Measurements from ENCODE around the gene SPATA13.
"Not testable (repeated sequence)": the region's sequence is repeated elsewhere in the genome, so short reads cannot be mapped to it uniquely, and the experiment has no call there.

The SPATA13 gene

DNA sequence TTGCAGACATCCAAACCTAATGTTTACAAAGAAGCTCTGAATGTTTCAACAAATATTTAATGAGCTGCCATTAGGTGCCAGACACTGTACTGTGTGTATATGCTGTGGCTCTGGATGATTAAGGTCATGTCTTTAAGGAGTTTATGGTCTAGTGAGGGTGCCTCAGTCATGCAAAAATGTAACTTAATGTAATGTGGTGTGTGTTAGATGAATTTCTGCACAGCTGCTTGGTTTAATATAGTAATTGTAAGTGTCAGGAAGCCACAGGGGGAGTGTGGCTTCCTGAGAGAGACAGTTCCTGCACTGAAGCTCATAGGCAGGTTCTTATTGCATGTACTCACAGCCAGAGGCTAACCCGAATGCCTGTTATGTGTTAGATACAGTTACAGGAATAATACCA, 43.3 kb downstream of the SPATA13 start:
- no peaks in the 10 kb centered on the region for H3K27me3 ChIP-seq (ENCODE audit: low read depth, low read length)
- no peaks in the 10 kb centered on the region for H3K36me3 ChIP-seq (ENCODE audit: control insufficient read depth in 1 of 2, insufficient read depth in 2 of 2, low read length in 2 of 2)
- no peak overlapping the region for H3K27ac ChIP-seq (ENCODE audit: low read length)
- H3K4me3 ChIP-seq (ENCODE audit: low read depth in 1 of 2, low read length in 2 of 2), result no peak overlapping the region
- no peaks in the 10 kb centered on the region for H3K9me3 ChIP-seq (ENCODE audit: control insufficient read depth in 1 of 2, low read length in 2 of 2)
- peaks cover 6 to 25% of the 10 kb centered on the region in 2 donors for H3K4me1 ChIP-seq (ENCODE audit: control insufficient read depth in 1 of 2, insufficient read depth in 2 of 2, low read length in 2 of 2)

DNA sequence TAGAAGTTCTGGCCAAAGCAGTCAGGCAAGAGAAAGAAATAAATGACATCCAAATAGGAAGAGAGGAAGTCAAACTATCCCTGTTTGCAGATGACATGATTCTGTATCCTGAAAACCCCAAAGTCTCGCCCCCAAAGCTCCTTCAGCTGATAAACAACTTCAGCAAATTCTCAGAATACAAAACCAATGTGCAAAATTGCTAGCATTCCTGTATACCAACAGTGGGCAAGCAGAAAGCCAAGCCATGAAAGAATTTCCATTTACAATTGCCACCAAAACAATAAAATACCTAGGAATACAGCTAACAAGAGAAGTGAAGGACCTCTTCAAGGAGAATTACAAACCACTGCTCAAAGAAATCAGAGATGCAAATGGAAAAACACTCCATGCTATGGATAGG, 44.6 kb downstream of the SPATA13 start:
- H3K9me3 ChIP-seq (ENCODE audit: control insufficient read depth in 1 of 2, low read length in 2 of 2); H3K4me3 ChIP-seq (ENCODE audit: low read depth in 1 of 2, low read length in 2 of 2); H3K27me3 ChIP-seq (ENCODE audit: low read depth, low read length); H3K27ac ChIP-seq (ENCODE audit: low read length); H3K36me3 ChIP-seq (ENCODE audit: control insufficient read depth in 1 of 2, insufficient read depth in 2 of 2, low read length in 2 of 2): not testable (repeated sequence)
- peaks cover 6 to 25% of the 10 kb centered on the region in 2 donors for H3K4me1 ChIP-seq (ENCODE audit: control insufficient read depth in 1 of 2, insufficient read depth in 2 of 2, low read length in 2 of 2)

DNA sequence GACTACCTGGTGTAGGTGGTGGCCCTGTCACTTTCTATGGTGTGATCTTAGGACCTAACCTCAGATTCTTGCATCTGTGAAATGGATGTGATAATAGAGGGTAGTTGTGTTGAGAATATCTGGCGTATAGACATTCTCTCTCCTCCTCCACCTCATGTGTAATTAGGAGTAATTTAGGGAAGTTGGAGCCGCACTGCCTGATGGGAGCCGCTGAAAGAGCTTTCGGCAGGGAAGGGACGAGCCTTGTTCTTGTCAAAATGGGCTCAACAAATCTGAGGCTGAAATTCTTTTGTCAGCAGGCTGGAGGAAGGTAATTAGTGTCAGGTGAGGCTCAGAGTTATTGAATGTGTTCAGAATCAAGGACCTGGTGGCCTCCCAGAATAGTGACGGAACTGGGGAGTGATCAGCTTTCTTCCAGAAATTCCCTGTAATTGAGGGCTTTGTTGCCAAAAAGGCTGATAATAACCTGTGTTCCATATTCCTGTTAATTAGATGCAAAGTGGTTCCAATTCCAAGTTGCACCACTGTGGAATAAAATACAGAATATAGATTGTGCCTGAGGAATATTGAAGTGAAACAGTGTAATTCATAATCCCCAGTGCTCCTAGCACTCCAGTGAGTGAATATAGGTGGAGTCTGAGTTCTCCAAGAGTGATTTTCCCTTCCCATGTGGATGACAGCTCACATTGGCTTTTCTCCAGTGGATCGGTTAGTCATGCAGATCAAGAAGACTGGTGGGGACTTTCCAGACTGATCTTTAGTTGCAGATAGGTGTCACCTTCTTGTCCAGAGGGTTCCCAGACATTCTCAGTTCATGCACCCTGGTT, 47.5 kb downstream of the SPATA13 start:
- no peaks in the 10 kb centered on the region for H3K27me3 ChIP-seq (ENCODE audit: low read depth, low read length)
- H3K36me3 ChIP-seq (ENCODE audit: control insufficient read depth in 1 of 2, insufficient read depth in 2 of 2, low read length in 2 of 2), result no peaks in the 10 kb centered on the region
- no peaks in the 10 kb centered on the region for H3K9me3 ChIP-seq (ENCODE audit: control insufficient read depth in 1 of 2, low read length in 2 of 2)
- H3K4me3 ChIP-seq (ENCODE audit: low read depth in 1 of 2, low read length in 2 of 2), result no peak overlapping the region
- peaks cover 6 to 25% of the 10 kb centered on the region in 2 donors for H3K4me1 ChIP-seq (ENCODE audit: control insufficient read depth in 1 of 2, insufficient read depth in 2 of 2, low read length in 2 of 2)
- no peak overlapping the region for H3K27ac ChIP-seq (ENCODE audit: low read length)

- peaks cover 6 to 17% of the 10 kb centered on the region in 2 donors for H3K4me1 ChIP-seq (ENCODE audit: control insufficient read depth in 1 of 2, insufficient read depth in 2 of 2, low read length in 2 of 2)
- H3K27me3 ChIP-seq (ENCODE audit: low read depth, low read length), result no peaks in the 10 kb centered on the region
- peak overlapping the region; percentile 19 for H3K27ac ChIP-seq (ENCODE audit: low read length)
- no peaks in the 10 kb centered on the region for H3K9me3 ChIP-seq (ENCODE audit: control insufficient read depth in 1 of 2, low read length in 2 of 2)
- H3K36me3 ChIP-seq (ENCODE audit: control insufficient read depth in 1 of 2, insufficient read depth in 2 of 2, low read length in 2 of 2), result no peaks in the 10 kb centered on the region
- H3K4me3 ChIP-seq (ENCODE audit: low read depth in 1 of 2, low read length in 2 of 2), result no peak overlapping the region
Observed at GRCh38 chr13:24209138-24209537, 48.6 kb downstream of the SPATA13 start.

GRCh38 chr13:24212254-24212653, 51.7 kb downstream of the SPATA13 start:
- Histone ChIP-seq H3K36me3 (ENCODE audit: control insufficient read depth in 1 of 2, insufficient read depth in 2 of 2, low read length in 2 of 2) (no peaks in the 10 kb centered on the region), H3K27me3 (ENCODE audit: low read depth, low read length) (no peaks in the 10 kb centered on the region), H3K4me1 (ENCODE audit: control insufficient read depth in 1 of 2, insufficient read depth in 2 of 2, low read length in 2 of 2) (peaks cover 20 to 30% of the 10 kb centered on the region in 2 donors), H3K4me3 (ENCODE audit: low read depth in 1 of 2, low read length in 2 of 2) (no peak overlapping the region), H3K27ac (ENCODE audit: low read length) (no peak overlapping the region), H3K9me3 (ENCODE audit: control insufficient read depth in 1 of 2, low read length in 2 of 2) (no peaks in the 10 kb centered on the region)

DNA sequence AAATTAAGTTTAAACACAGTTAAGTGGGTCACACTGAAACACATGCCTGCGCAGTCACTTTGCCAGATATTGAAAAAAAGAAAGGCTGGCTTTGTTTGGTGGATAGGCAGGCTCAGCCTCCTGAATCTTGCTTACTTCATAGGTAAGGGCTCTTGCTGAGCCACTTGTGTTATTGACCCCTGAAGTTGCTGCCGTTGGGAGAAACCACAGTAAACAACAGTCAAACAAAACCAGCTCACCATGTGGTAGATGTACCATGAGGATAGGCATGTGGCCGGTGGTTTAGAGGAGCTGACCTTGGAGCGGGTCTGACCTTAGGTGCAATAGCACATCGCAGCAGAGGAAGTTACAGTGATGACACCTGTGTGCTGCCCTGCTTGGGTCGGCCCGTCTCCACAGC, 52.2 kb downstream of the SPATA13 start:
- Histone ChIP-seq H3K27me3 (ENCODE audit: low read depth, low read length) (no peaks in the 10 kb centered on the region), H3K36me3 (ENCODE audit: control insufficient read depth in 1 of 2, insufficient read depth in 2 of 2, low read length in 2 of 2) (no peaks in the 10 kb centered on the region), H3K9me3 (ENCODE audit: control insufficient read depth in 1 of 2, low read length in 2 of 2) (no peaks in the 10 kb centered on the region), H3K27ac (ENCODE audit: low read length) (no peak overlapping the region), H3K4me1 (ENCODE audit: control insufficient read depth in 1 of 2, insufficient read depth in 2 of 2, low read length in 2 of 2) (peaks cover 20 to 32% of the 10 kb centered on the region in 2 donors), H3K4me3 (ENCODE audit: low read depth in 1 of 2, low read length in 2 of 2) (no peak overlapping the region)

DNA sequence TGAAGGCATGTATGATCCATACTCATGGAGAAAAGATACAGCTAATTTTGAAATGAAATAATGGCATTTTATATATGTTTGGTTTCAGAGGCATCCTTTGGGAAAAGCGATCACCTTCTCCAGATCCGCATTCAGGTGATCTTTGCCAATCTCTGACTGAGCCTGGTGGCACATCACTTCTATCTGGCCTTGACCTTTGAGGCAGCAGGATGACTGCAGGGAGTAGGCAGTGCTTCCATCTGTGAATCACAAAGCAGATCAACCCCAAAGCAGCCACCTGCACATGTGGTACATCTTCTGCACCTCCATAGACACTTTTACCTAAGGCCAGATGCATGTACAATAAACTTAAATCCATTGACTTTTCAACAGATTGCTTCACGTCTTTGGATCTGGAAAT, 53.4 kb downstream of the SPATA13 start:
- Histone ChIP-seq H3K4me1 (ENCODE audit: control insufficient read depth in 1 of 2, insufficient read depth in 2 of 2, low read length in 2 of 2) (peaks cover 13 to 29% of the 10 kb centered on the region in 2 donors), H3K36me3 (ENCODE audit: control insufficient read depth in 1 of 2, insufficient read depth in 2 of 2, low read length in 2 of 2) (no peaks in the 10 kb centered on the region)

GRCh38 chr13:24214528-24214927, 54.0 kb downstream of the SPATA13 start:
- Histone ChIP-seq H3K4me1 (ENCODE audit: control insufficient read depth in 1 of 2, insufficient read depth in 2 of 2, low read length in 2 of 2) (peaks cover 13 to 29% of the 10 kb centered on the region in 2 donors), H3K27me3 (ENCODE audit: low read depth, low read length) (no peaks in the 10 kb centered on the region), H3K36me3 (ENCODE audit: control insufficient read depth in 1 of 2, insufficient read depth in 2 of 2, low read length in 2 of 2) (no peaks in the 10 kb centered on the region), H3K4me3 (ENCODE audit: low read depth in 1 of 2, low read length in 2 of 2) (no peak overlapping the region), H3K9me3 (ENCODE audit: control insufficient read depth in 1 of 2, low read length in 2 of 2) (no peaks in the 10 kb centered on the region), H3K27ac (ENCODE audit: low read length) (no peak overlapping the region)

More for the DNA sequence above, 53.4 kb downstream of the SPATA13 start:
- Histone ChIP-seq H3K9me3 (ENCODE audit: control insufficient read depth in 1 of 2, low read length in 2 of 2) (no peaks in the 10 kb centered on the region), H3K4me3 (ENCODE audit: low read depth in 1 of 2, low read length in 2 of 2) (no peak overlapping the region), H3K27ac (ENCODE audit: low read length) (no peak overlapping the region), H3K27me3 (ENCODE audit: low read depth, low read length) (no peaks in the 10 kb centered on the region)

DNA sequence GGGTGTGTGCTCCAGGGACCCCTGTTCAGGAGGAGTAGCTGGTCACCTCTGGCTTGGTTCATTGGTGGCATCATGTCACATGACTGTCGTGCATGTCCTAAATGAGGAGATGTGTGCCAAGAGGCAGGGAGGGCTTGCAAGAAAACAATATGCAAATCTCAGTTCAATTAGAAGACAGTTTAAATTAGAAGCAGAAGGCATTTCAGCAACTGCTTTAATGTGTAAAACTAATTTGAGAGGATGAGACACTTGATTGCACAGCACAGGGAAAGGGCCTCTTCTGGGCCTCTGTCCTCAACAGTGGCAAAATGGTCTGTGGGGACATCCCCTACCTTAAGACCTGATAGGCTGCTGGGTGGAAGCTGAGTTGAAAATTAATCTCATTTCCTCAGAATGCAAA, 54.6 kb downstream of the SPATA13 start:
- H3K4me1 ChIP-seq (ENCODE audit: control insufficient read depth in 1 of 2, insufficient read depth in 2 of 2, low read length in 2 of 2), result peaks cover 13 to 29% of the 10 kb centered on the region in 2 donors
- no peak overlapping the region for H3K4me3 ChIP-seq (ENCODE audit: low read depth in 1 of 2, low read length in 2 of 2)
- no peaks in the 10 kb centered on the region for H3K27me3 ChIP-seq (ENCODE audit: low read depth, low read length)
- no peak overlapping the region for H3K27ac ChIP-seq (ENCODE audit: low read length)
- no peaks in the 10 kb centered on the region for H3K36me3 ChIP-seq (ENCODE audit: control insufficient read depth in 1 of 2, insufficient read depth in 2 of 2, low read length in 2 of 2)
- no peaks in the 10 kb centered on the region for H3K9me3 ChIP-seq (ENCODE audit: control insufficient read depth in 1 of 2, low read length in 2 of 2)

GRCh38 chr13:24215732-24216131, 55.2 kb downstream of the SPATA13 start:
- no peaks in the 10 kb centered on the region for H3K9me3 ChIP-seq (ENCODE audit: control insufficient read depth in 1 of 2, low read length in 2 of 2)
- H3K27ac ChIP-seq (ENCODE audit: low read length), result no peak overlapping the region
- peaks cover 13 to 29% of the 10 kb centered on the region in 2 donors for H3K4me1 ChIP-seq (ENCODE audit: control insufficient read depth in 1 of 2, insufficient read depth in 2 of 2, low read length in 2 of 2)
- no peak overlapping the region for H3K4me3 ChIP-seq (ENCODE audit: low read depth in 1 of 2, low read length in 2 of 2)
- no peaks in the 10 kb centered on the region for H3K27me3 ChIP-seq (ENCODE audit: low read depth, low read length)
- H3K36me3 ChIP-seq (ENCODE audit: control insufficient read depth in 1 of 2, insufficient read depth in 2 of 2, low read length in 2 of 2), result no peaks in the 10 kb centered on the region

GRCh38 chr13:24216176-24216575, 55.7 kb downstream of the SPATA13 start:
- no peaks in the 10 kb centered on the region for H3K9me3 ChIP-seq (ENCODE audit: control insufficient read depth in 1 of 2, low read length in 2 of 2)
- no peaks in the 10 kb centered on the region for H3K27me3 ChIP-seq (ENCODE audit: low read depth, low read length)
- H3K4me1 ChIP-seq (ENCODE audit: control insufficient read depth in 1 of 2, insufficient read depth in 2 of 2, low read length in 2 of 2), result peaks cover 13 to 29% of the 10 kb centered on the region in 2 donors
- no peak overlapping the region for H3K27ac ChIP-seq (ENCODE audit: low read length)
- no peak overlapping the region for H3K4me3 ChIP-seq (ENCODE audit: low read depth in 1 of 2, low read length in 2 of 2)
- no peaks in the 10 kb centered on the region for H3K36me3 ChIP-seq (ENCODE audit: control insufficient read depth in 1 of 2, insufficient read depth in 2 of 2, low read length in 2 of 2)

DNA sequence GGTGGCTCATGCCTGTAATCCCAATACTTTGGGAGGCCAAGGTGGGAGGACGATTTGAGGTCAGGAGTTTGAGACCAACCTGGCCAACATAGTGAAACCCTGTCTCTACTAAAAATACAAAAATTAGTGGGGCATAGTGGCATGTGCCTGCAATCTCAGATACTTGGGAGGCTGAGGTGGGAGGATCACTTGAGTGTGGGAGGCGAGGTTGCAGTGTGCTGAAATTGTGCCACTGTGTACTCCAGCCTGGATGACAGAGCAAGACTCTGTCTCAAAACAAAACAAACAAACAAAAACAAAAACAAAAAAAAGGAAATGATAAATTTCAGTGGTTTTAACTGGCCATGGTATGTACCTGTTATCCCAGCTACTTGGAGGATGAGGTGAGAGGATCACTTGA, 56.3 kb downstream of the SPATA13 start:
- H3K4me3 ChIP-seq (ENCODE audit: low read depth in 1 of 2, low read length in 2 of 2); H3K27ac ChIP-seq (ENCODE audit: low read length); H3K27me3 ChIP-seq (ENCODE audit: low read depth, low read length); H3K9me3 ChIP-seq (ENCODE audit: control insufficient read depth in 1 of 2, low read length in 2 of 2); H3K36me3 ChIP-seq (ENCODE audit: control insufficient read depth in 1 of 2, insufficient read depth in 2 of 2, low read length in 2 of 2): not testable (repeated sequence)
- H3K4me1 ChIP-seq (ENCODE audit: control insufficient read depth in 1 of 2, insufficient read depth in 2 of 2, low read length in 2 of 2), result peaks cover 13 to 29% of the 10 kb centered on the region in 2 donors
